Measurements from ENCODE around the gene ZAP70.

The ZAP70 gene

GRCh38 chr2:97715951-97716694, 2.7 kb downstream of the ZAP70 start:
- DNase-seq (ENCODE audit: low read depth in 1 of 2, low spot score in 1 of 2) = no peak

DNA sequence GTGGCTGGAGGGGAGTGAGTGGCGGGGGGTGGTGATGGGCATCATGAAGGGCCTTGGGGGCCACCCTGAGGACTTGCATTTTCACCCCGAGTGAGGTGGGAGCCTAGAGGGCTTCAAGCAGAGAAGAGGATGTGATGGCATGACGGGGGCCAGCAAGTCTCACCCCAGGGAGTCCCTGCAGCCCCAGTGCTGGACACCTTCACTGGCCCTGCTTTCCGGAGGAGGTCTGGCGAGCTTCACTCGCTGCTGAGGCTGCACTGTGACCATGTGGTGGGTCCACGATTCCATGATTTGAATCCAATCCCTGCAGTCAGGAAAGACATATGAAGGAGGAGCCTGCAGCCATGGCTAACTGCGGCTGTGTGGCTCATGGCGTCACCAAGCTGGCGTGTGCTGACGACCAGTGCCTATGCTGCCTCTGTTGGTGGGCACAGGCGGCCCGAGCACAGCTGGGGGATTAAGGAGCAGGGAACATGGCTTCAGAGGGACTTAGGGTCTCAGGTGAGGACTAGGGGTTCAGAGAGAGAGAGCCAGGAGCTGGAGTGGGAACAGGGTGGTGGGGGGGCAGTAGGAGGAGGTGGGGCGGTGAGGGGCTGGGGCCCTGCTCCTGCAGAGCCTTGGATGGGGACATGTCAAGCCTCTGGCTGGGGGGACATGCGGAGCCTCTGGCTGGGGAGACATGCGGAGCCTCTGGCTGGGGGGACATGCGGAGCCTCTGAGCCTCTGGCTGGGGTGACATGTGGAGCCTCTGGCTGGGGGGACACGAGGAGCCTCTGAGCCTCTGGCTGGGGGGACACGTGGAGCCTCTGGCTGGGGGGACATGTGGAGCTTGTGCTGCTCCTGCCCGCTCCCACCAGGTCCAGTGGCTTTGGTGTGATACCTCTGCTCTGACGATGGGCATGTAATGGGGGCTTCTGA, 3.6 kb downstream of the ZAP70 start:
- no peak for DNase-seq (ENCODE audit: low read depth in 1 of 2, low spot score in 1 of 2)

DNA sequence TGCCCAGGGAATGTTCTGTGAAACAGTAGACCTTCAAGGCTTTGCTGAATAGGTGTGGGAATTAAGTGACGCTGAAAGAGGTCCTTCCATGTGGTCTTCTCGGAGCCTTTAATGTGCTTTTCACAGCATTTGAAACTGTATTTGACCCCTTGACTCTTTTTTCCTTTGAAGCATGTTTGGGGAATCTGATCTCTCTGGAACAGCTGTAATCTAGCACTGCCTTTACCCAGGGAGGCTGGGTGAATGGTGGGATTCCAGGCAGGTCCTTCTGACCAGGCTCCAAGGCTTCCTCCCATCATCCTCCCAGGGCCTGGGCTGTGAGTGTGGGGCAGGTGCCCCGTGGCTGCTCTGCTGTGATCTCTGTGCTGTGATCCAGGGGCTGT, 4.2 kb downstream of the ZAP70 start:
- no peak for DNase-seq (ENCODE audit: low read depth in 1 of 2, low spot score in 1 of 2)

DNA sequence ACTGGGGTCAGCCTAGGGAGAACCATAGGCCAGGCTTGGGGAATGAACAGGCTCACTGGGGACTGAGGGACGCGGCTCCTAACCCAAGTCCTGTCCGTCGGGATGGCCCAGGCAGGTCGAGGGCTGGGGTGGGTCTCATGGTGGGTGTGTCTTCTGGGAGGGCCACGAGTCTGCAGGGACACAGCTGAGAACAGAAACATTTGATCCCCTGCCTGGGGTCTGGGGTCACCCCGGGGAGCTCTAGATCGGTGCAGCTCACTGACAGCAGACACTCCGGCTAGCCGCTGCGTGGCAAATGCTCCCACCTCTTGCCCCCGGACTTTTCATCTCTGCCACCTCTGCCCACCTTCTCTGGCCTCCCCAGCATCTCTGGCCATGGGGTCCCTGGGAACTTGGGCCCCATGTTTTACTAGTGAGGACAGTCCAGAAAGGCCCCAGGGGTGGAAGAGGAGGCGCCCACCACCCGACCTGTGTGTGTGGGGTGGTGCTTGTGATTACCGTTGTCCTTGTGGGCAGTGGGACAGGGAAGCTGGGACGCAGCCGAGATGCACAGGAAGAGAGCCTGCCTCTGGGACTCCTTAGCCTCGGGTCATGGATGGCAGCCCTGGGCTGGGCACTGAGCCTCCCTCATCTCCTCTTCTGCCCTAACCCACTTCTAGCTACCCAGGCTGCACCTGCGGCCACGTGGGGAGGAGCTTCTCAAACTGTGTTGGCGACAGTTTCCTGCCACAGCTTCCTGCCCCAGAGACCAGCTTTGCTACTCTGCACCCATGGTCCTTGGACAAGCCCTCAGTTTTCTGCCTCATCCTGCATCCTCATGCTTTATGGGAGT, 4.9 kb downstream of the ZAP70 start:
- DNase-seq (ENCODE audit: low read depth in 1 of 2, low spot score in 1 of 2) = peak; percentile 36 to 62

- no peak for DNase-seq (ENCODE audit: low read depth in 1 of 2, low spot score in 1 of 2)
These were observed 5.6 kb downstream of the ZAP70 start for GRCh38 chr2:97718942-97719341.

DNA sequence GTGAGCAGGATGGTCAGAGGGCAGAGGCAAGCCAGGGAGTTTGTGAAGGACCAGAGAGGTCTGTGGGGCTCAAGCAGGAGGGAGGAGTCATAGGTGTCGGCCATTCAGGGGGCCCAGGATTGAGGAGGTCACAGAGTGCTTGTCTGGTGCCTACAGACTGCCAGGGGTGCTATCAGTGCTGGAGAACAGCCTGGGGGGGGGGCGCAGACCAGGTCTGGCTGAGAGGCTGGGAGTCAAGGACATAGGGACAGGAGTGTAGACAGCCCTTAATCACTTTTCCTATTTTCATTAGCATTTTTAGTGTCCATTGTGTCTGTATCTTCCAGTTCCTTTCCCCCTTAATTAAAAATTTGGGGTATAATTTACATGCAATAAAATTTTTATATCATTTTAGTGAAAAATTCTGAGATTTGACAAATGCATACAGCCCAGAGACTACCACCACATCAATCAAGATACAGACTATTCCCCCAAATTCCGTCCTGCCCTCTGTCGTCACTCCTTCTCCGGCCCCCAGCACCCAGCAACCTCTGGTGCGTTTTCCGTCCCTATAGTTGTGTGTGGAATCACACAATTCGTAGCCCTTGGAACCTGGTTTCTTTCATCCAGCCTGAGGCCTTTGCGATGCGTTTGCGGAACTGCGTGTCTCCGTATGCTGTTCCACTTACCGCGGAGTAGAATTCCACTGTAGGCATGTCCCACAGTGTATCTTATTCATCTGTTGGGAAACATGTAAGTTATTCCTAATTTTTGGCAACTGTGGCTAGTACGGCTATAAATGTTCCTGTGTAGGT, 6.2 kb downstream of the ZAP70 start:
- DNase-seq (ENCODE audit: low read depth in 1 of 2, low spot score in 1 of 2) = no peak

GRCh38 chr2:97720746-97721145, 7.4 kb downstream of the ZAP70 start:
- DNase-seq (ENCODE audit: low read depth in 1 of 2, low spot score in 1 of 2) = no peak

- no peak for DNase-seq (ENCODE audit: low read depth in 1 of 2, low spot score in 1 of 2)
These were observed 8.9 kb downstream of the ZAP70 start for GRCh38 chr2:97722227-97722626.

DNA sequence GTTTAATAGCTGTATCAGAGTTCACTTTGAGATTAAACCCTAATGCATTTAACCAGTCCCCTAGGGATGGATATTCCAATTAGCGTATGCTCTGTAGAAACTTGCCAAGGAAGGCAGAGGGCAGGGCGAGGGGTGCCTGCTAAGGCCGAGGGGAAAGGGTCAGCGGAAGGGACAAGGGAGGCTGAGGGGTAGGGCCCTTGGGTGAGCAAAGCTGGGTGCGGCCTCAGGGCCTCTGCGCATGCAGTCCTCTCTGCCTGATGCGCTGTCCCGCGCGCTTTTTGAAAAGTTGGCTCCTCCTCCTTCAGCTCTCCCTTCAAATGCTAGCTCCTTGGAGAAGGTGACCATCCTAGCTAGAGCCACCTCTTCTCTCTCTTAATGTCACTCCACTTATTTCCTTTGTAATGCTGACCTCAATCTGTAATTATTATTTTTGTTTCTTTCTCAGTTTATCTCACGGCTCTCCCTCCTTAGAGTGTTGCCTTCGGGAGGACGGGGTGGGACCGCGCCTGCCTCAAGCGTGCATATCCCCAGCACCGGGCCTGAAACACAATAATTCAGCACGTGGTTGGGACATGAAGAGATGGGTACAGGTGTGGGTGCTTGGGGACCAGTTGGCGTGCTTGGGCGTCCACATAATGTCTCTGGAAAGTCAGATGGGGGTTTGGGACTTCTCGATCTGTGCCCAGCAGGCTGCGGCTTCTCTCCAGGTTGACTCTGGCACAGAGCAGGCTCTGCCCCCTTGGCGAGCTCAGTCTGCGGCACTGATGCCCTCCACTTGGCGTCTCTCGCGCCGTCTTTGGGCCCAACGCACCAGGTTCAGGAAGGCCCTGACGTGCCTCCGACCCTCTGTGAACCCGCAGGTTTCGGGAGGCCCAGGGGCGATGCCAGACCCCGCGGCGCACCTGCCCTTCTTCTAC, 10.0 kb downstream of the ZAP70 start:
- no peak for DNase-seq (ENCODE audit: low read depth in 1 of 2, low spot score in 1 of 2)

- no peak for DNase-seq (ENCODE audit: low read depth in 1 of 2, low spot score in 1 of 2)
These were observed 10.7 kb downstream of the ZAP70 start for GRCh38 chr2:97724073-97724410.

- DNase-seq (ENCODE audit: low read depth in 1 of 2, low spot score in 1 of 2) = no peak
These were observed 11.1 kb downstream of the ZAP70 start for GRCh38 chr2:97724501-97724900.

DNA sequence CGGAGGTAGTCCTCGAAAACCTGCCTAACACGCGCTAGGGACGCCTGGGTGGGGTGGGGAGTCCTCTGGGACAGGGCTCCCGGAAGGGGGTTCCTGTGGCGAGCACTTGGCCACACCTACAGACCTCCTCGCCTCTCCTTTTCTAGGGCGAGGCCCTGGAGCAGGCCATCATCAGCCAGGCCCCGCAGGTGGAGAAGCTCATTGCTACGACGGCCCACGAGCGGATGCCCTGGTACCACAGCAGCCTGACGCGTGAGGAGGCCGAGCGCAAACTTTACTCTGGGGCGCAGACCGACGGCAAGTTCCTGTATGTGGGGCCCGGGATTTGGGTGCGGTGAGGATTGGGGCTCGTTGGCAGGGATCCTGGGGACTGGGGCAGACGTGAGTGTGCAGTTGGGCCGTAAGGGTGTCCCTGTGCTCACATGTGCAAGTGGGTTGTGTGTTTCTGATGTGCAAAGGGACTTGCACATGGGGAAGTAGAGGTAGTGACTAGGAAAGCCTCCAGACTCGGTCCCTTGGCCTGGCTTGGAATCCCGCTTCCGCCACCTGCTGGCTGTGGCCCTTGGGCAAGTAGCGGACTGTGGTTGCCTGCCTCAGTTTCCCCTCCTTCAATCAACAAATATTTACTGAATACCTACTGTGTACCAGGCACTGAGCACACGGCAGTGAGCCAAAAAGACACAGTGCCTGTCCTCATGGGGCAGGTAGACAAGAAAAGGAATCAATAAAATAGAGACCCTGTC, 11.7 kb downstream of the ZAP70 start:
- no peak for DNase-seq (ENCODE audit: low read depth in 1 of 2, low spot score in 1 of 2)

- DNase-seq (ENCODE audit: low read depth in 1 of 2, low spot score in 1 of 2) = no peak
These were observed 13.1 kb downstream of the ZAP70 start for GRCh38 chr2:97726261-97727064.

- no peak for DNase-seq (ENCODE audit: low read depth in 1 of 2, low spot score in 1 of 2)
These were observed 13.9 kb downstream of the ZAP70 start for GRCh38 chr2:97727296-97727695.

DNA sequence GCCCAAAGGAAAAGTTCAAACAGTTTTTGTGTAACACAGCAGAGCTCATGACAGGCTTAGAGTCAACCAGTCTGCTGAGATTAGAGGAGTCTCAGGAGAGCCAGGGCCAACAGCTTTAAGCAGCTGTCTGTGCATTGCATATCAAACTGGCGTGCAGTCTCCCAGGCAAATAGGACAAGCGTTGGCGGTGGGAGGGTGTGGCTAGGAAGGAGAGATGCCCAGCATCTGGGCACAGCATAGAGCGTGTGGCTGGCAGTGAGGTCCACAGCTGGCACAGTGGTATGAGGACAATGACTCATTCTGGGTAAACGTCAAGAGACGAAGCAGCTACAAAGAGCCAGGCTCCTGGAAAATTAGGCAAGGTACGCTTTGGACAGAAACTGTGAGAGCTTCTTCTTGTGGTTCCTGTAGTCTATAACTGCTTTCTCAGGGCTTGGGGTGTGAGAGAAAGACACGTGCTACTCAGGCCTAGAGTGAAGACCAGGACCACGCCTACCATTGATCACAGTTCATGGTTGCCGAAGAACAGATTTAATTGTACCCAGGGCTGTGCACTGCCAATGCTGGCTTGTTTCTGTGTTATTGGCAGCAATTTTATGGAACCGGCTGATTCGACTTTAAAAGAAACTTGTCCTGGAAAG, 14.8 kb downstream of the ZAP70 start:
- DNase-seq (ENCODE audit: low read depth in 1 of 2, low spot score in 1 of 2) = no peak

- no peak for DNase-seq (ENCODE audit: low read depth in 1 of 2, low spot score in 1 of 2)
These were observed 16.9 kb downstream of the ZAP70 start for GRCh38 chr2:97730245-97730644.

GRCh38 chr2:97731274-97732020, 18.1 kb downstream of the ZAP70 start:
- DNase-seq (ENCODE audit: low read depth in 1 of 2, low spot score in 1 of 2) = no peak

Data from activated CD4-positive, alpha-beta T cell treated with anti-CD3 and anti-CD28 coated beads, Interleukin-2, amount 50 U/mL, for 24 hours (primary cell).